Activated CD8-positive, alpha-beta T cell treated with anti-CD3 and anti-CD28 coated beads for 36 hours (primary cell): ENCODE results near the gene MOB3A. TPM values are rescaled to one million over a fixed set of nuclear protein-coding genes. Genes with fewer than 3 reads are reported as not detected.

ENCODE experiments used
- ATAC-seq: fragments of 200-7000 bp; cut with Tn5 transposase; one replicate; pipeline ENCODE4 v1.10.0; 2021; ENCODE audit warnings: mild to moderate bottlenecking, moderate library complexity
- CTCF ChIA-PET: fragments of 350-600 bp; sonication (Branson Sonifier 250); formaldehyde crosslinking; loops from one replicate; lab custom pipeline; 2021; ENCODE audit warnings: antibody characterized with exemption; lab: Charles Lee
- POLR2A ChIA-PET: fragments of 350-600 bp; sonication (Branson Sonifier 250); formaldehyde crosslinking; loops from one replicate; lab custom pipeline; 2021; ENCODE audit warnings: antibody characterized with exemption; lab: Charles Lee
- DNase-seq: peaks from one replicate; pipeline ENCODE4 v3.0.0-alpha.2; 2020
- H3K27ac Mint-ChIP-seq: one replicate; pipeline ENCODE4 v1.8.0; 2021; ENCODE audit warnings: mild to moderate bottlenecking, mixed read lengths
- H3K27me3 Mint-ChIP-seq: one replicate; pipeline ENCODE4 v1.8.0; 2021; ENCODE audit warnings: mixed read lengths
- H3K36me3 Mint-ChIP-seq: one replicate; pipeline ENCODE4 v1.8.0; 2021; ENCODE audit warnings: low read depth, mixed read lengths
- H3K4me1 Mint-ChIP-seq: one replicate; pipeline ENCODE4 v1.8.0; 2021; ENCODE audit warnings: low read depth, mixed read lengths
- H3K4me3 Mint-ChIP-seq: one replicate; pipeline ENCODE4 v1.8.0; 2021; ENCODE audit warnings: mild to moderate bottlenecking, moderate library complexity, mixed read lengths
- H3K9me3 Mint-ChIP-seq: one replicate; pipeline ENCODE4 v1.8.0; 2021; ENCODE audit warnings: mixed read lengths
- intact Hi-C: fragments of 100-400 bp; cut with micrococcal nuclease; formaldehyde crosslinking; loops from one replicate; pipeline ENCODE4 v1.10.0; 2022
- total RNA-seq, 2 experiments: library from RNA; stranded (reverse); gene quantifications; one replicate each; pipeline ENCODE4 v1.2.3, GENCODE V29; 2021
- TF ChIP-seq, protein P1 (sequence below): fragments of 200-600 bp; IDR thresholded peaks from one replicate; pipeline ENCODE4 v1.8.0; 2022; ENCODE audit warnings: antibody characterized with exemption, mild to moderate bottlenecking

The MOB3A gene
- total RNA-seq, 2 experiments from 2014 or later, result 175 to 185 TPM

DNA sequence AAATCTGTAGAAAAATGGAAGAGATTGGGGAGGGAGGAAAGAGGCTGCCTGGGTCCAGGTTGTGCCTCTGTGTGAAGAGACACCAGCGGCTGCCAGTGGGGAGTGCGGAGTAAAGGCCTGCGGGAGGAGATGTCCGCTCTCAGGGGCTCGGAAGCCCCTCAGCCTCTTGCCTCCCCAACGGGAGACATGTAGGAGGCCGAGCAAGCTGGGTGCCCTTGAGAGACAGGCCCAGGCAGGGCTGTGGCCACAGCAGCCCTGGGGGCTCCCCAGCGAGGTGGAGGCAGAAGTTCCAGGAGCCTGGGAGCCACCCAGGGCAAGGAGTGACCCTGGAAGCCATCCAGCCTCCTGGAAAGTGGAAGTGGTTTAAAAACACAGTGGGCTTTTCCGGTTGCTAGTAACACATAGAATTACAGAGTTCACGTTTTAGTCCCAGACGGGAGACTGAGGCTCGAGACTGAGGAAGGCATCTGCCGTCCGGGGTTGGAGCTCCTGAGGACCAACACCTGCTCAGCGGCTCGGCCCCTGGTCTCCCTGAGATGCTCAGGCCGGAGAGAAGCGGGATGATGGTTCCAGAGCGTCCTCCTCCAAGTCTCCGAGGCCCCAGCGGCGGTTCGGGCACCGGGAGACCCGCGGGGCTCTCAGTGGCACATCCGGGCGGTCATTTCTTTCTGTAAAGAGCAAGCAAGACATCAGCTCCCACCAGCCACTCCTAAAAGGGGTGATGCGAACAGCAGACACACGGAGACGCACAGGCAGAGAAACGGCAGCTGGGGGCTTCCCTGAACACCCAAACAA is 23.2 kb downstream of the MOB3A start:
- no peak overlapping the region for H3K4me3 Mint-ChIP-seq

GRCh38 chr19:2070986-2071673 is 25.0 kb downstream of the MOB3A start:
- TF ChIP-seq, protein P1, sequence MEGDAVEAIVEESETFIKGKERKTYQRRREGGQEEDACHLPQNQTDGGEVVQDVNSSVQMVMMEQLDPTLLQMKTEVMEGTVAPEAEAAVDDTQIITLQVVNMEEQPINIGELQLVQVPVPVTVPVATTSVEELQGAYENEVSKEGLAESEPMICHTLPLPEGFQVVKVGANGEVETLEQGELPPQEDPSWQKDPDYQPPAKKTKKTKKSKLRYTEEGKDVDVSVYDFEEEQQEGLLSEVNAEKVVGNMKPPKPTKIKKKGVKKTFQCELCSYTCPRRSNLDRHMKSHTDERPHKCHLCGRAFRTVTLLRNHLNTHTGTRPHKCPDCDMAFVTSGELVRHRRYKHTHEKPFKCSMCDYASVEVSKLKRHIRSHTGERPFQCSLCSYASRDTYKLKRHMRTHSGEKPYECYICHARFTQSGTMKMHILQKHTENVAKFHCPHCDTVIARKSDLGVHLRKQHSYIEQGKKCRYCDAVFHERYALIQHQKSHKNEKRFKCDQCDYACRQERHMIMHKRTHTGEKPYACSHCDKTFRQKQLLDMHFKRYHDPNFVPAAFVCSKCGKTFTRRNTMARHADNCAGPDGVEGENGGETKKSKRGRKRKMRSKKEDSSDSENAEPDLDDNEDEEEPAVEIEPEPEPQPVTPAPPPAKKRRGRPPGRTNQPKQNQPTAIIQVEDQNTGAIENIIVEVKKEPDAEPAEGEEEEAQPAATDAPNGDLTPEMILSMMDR, result no peak
- DNase-seq (no peak), ATAC-seq (no peak)
- H3K27me3 Mint-ChIP-seq, result no peaks in the 10 kb centered on the region
- peak overlapping the region; percentile 57 for H3K27ac Mint-ChIP-seq
- ChIA-PET CTCF (no interaction called here), POLR2A (interaction anchor here (1.1 to 3.0 kb wide), 3 partner anchors 9 to 19 kb away, joined by 4 to 10 read pairs (median 9); no protein-coding TSS in a partner anchor)
- H3K36me3 Mint-ChIP-seq, result peaks cover 42% of the 10 kb centered on the region
- intact Hi-C loops, result no loop called here
- no peaks in the 10 kb centered on the region for H3K9me3 Mint-ChIP-seq
- H3K4me1 Mint-ChIP-seq, result peaks cover 8% of the 10 kb centered on the region
- H3K4me3 Mint-ChIP-seq, result no peak overlapping the region

More for the DNA sequence above, 23.2 kb downstream of the MOB3A start:
- H3K27me3 Mint-ChIP-seq, result no peaks in the 10 kb centered on the region
- intact Hi-C loops, result no loop called here
- no peaks in the 10 kb centered on the region for H3K9me3 Mint-ChIP-seq
- TF ChIP-seq, protein P1, result no peak
- peak overlapping the region; percentile 69 for H3K27ac Mint-ChIP-seq
- DNase-seq, result no peak
- peaks cover 56% of the 10 kb centered on the region for H3K36me3 Mint-ChIP-seq
- POLR2A ChIA-PET, result interaction anchor here (1.2 to 1.7 kb wide), 3 partner anchors 10 to 44 kb away, joined by 3 to 7 read pairs (median 3); no protein-coding TSS in a partner anchor
- no peak for ATAC-seq
- CTCF ChIA-PET, result interaction anchor here (0.7 kb wide), 1 partner anchor 12 kb away, joined by 3 read pairs; no protein-coding TSS in a partner anchor
- H3K4me1 Mint-ChIP-seq, result peaks cover 8% of the 10 kb centered on the region

- no peaks in the 10 kb centered on the region for H3K27me3 Mint-ChIP-seq
- intact Hi-C loops, result no loop called here
- no peaks in the 10 kb centered on the region for H3K9me3 Mint-ChIP-seq
- ATAC-seq (no peak), DNase-seq (no peak)
- no peak overlapping the region for H3K27ac Mint-ChIP-seq
- CTCF ChIA-PET, result interaction anchor here (0.7 to 2.7 kb wide), 15 partner anchors 9 to 173 kb away, joined by 3 to 25 read pairs (median 5); no protein-coding TSS in a partner anchor
- POLR2A ChIA-PET, result interaction anchor here (0.6 to 3.0 kb wide), 9 partner anchors 8 to 36 kb away, joined by 3 to 10 read pairs (median 4); partner anchors contain the start of gene IZUMO4
- H3K36me3 Mint-ChIP-seq, result peaks cover 38% of the 10 kb centered on the region
- H3K4me1 Mint-ChIP-seq, result peaks cover 8% of the 10 kb centered on the region
- H3K4me3 Mint-ChIP-seq, result no peak overlapping the region
- TF ChIP-seq, protein P1, result no peak
Observed at GRCh38 chr19:2070436-2070827, 25.7 kb downstream of the MOB3A start.

DNA sequence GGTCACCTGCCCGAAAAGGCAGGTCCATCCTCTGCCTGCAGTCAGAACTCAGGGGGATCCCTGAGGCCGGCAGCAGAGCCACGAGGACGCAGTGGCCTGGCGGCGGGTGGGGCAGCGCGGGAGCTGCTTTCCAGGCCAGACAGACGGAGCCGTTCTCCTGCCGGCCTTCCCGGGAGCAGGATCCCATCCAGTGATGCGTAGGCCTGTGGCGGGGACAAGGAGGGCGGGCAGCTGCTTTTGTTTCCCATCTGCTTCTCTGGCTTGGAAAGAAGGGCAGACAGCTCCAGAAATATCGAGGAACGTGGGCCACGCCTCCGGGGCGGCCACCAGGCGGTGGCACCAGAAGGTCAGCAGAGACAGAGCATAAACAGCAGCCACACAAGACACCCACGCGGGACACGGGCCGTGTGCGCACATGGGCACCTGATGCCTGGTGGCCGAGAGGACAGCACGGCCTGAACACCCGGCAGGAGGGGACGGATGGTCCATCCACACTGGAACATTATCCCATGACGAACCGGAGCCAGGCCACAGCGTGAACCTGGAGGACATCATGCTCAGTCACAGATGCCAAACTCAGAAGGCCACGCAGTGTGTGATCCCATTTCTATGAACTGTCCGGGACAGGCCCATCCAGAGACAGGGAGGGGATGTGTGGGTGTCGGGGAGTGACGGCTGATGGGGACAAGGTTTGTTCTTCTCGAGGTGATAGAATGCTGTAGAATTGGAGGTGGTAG is 31.2 kb downstream of the MOB3A start:
- POLR2A ChIA-PET, result interaction anchor here (0.7 kb wide), 1 partner anchor 30 kb away, joined by 3 read pairs; no protein-coding TSS in a partner anchor
- H3K4me3 Mint-ChIP-seq, result no peak overlapping the region
- intact Hi-C loops, result loop anchor here (5.0 kb wide), 1 partner anchor 48 kb away; the partner anchor contains the start of gene BTBD2

More for the DNA sequence above, 31.2 kb downstream of the MOB3A start:
- no peaks in the 10 kb centered on the region for H3K9me3 Mint-ChIP-seq
- H3K27me3 Mint-ChIP-seq, result no peaks in the 10 kb centered on the region
- CTCF ChIA-PET, result no interaction called here
- peaks cover 5% of the 10 kb centered on the region for H3K36me3 Mint-ChIP-seq
- DNase-seq (no peak), ATAC-seq (no peak)
- peaks cover 19% of the 10 kb centered on the region for H3K4me1 Mint-ChIP-seq
- TF ChIP-seq, protein P1, result no peak
- H3K27ac Mint-ChIP-seq, result no peak overlapping the region
